Caco-2 (cell line): ENCODE data around the gene FEV. TPM values are rescaled to one million over a fixed set of nuclear protein-coding genes. Genes with fewer than 3 reads are reported as not detected.

Experiments used
- BruUV-seq: library from RNA; stranded (reverse); fragments of 400-500 nt; replicated peaks from 2 replicates; lab custom pipeline; 2021; lab: Mats Ljungman, UMichigan
- CTCF ChIA-PET: fragments of 300-600 bp; sonication (Branson Sonifier 250); formaldehyde crosslinking; loops from one replicate; lab custom pipeline; 2022; ENCODE audit warnings: antibody characterized with exemption; lab: Charles Lee
- POLR2A ChIA-PET: fragments of 300-600 bp; sonication (Branson Sonifier 250); formaldehyde crosslinking; loops from one replicate; lab custom pipeline; 2022; ENCODE audit warnings: antibody characterized with exemption; lab: Charles Lee
- DNase-seq, 2 experiments: peaks; one replicate each; pipeline versions ENCODE4 v3.0.0 to v3.0.0-alpha.2; 2020 to 2022
- H3K27me3 ChIP-seq: replicated peaks from 2 replicates; pipeline ENCODE4 v1.6.0; 2011; ENCODE audit warnings: low read length; ENCODE audit not compliant: control insufficient read depth, insufficient read depth
- H3K36me3 ChIP-seq: 2 replicates; pipeline ENCODE4 v1.5.1; 2011; ENCODE audit warnings: low read length; ENCODE audit not compliant: control insufficient read depth, insufficient read depth
- H3K4me1 ChIP-seq: fragments of 250-450 bp; sonication (Bioruptor Pico); 2 replicates; pipeline ENCODE4 v1.5.1; 2020; ENCODE audit warnings: mild to moderate bottlenecking
- H3K4me3 ChIP-seq: 2 replicates; pipeline ENCODE4 v1.5.1; 2011; ENCODE audit warnings: low read depth, mild to moderate bottlenecking, control low read depth, low read length
- H3K9me3 ChIP-seq: fragments of 250-450 bp; sonication (Bioruptor Pico); 2 replicates; pipeline ENCODE4 v1.5.1; 2020; ENCODE audit warnings: mild to moderate bottlenecking, moderate library complexity
- H3K27ac Mint-ChIP-seq: one replicate; pipeline ENCODE4 v1.8.0; 2022; ENCODE audit warnings: mixed read lengths; ENCODE audit not compliant: unreplicated experiment
- H3K27me3 Mint-ChIP-seq: one replicate; pipeline ENCODE4 v1.8.0; 2022; ENCODE audit warnings: mixed read lengths; ENCODE audit not compliant: insufficient read depth, unreplicated experiment
- H3K36me3 Mint-ChIP-seq: one replicate; pipeline ENCODE4 v1.8.0; 2022; ENCODE audit warnings: mild to moderate bottlenecking, mixed read lengths; ENCODE audit not compliant: insufficient read depth, unreplicated experiment
- H3K4me1 Mint-ChIP-seq: one replicate; pipeline ENCODE4 v1.8.0; 2022; ENCODE audit warnings: low read depth, mixed read lengths; ENCODE audit not compliant: unreplicated experiment
- H3K4me3 Mint-ChIP-seq: one replicate; pipeline ENCODE4 v1.8.0; 2022; ENCODE audit warnings: mild to moderate bottlenecking, moderate library complexity, mixed read lengths; ENCODE audit not compliant: unreplicated experiment
- H3K9me3 Mint-ChIP-seq: one replicate; pipeline ENCODE4 v1.8.0; 2022; ENCODE audit warnings: mixed read lengths; ENCODE audit not compliant: unreplicated experiment
- intact Hi-C: fragments of 100-400 bp; cut with micrococcal nuclease; formaldehyde crosslinking; loops from one replicate; pipeline ENCODE4 v1.10.0; 2022; ENCODE audit not compliant: unreplicated experiment
- total RNA-seq: library from RNA; stranded (reverse); gene quantifications from 2 replicates; pipeline ENCODE4 v1.2.3, GENCODE V29; 2022
- TF ChIP-seq, protein P1 (sequence below), 2 experiments: fragments of 200-600 bp in 1 of 2; IDR thresholded peaks; 1 replicate in 1 of 2; 2 replicates in 1 of 2; pipeline versions ENCODE4 v1.5.1 to v1.8.0; 2011 to 2022; ENCODE audit warnings: antibody characterized with exemption in 1 of 2, control low read depth in 1 of 2, inconsistent platforms in 1 of 2, low read depth in 1 of 2, low read length in 1 of 2, mild to moderate bottlenecking in 1 of 2, moderate library complexity in 1 of 2; ENCODE audit not compliant: insufficient read depth in 1 of 2, severe bottlenecking in 1 of 2, unreplicated experiment in 1 of 2

FEV gene
- total RNA-seq, 1 experiment from 2014 or later, result not detected

DNA sequence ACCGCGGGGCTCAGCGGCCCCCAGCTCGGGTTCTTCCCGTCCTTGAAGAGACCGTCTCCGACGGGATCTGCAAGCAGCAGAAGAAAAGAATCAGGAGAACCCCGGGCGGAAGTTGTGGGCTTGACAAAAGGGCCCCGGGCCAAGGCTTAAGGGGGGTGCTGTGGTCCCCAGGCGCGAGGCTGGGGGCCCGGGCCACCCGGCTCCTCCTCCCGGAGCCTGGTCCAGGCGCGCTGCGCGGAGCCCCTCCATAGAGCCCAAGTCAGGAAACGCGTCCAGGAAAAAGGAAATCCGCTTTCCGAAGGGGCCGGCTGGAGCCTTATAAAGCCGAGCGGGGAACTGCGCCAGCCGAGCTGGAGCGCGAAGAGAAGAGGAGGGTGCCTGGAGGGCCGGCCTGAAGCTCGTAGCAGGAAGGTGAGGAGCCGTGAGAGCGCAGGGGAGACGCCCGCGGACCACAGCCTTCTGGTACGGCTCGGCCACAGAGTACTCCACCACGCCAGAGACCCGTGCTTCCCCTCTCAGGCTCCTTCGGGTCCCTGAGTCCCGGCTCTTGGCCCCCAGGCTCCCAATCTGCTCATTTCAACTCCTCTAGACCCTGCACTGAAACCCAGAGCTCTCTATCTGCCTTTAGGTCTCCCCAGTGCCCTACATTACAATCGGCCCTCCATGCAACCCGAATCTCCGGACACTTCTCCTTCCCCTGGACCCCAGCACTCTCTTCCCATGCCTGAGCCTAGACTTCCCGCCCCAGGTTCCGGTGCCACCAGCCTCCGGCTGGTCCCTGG lies 554 bp downstream of the FEV start:
- H3K4me3 ChIP-seq, result no peak overlapping the region

GRCh38 chr2:218983934-218984238 lies 1.1 kb downstream of the FEV start:
- H3K9me3 Mint-ChIP-seq, result no peaks in the 10 kb centered on the region
- peaks cover 6% of the 10 kb centered on the region for H3K4me1 Mint-ChIP-seq
- Histone ChIP-seq H3K9me3 (no peaks in the 10 kb centered on the region), H3K27me3 (peaks cover 11% of the 10 kb centered on the region), H3K4me1 (peaks cover 14% of the 10 kb centered on the region), H3K4me3 (no peak overlapping the region), H3K36me3 (no peaks in the 10 kb centered on the region)
- no peak for DNase-seq
- no TSS peak for BruUV-seq
- H3K36me3 Mint-ChIP-seq, result no peaks in the 10 kb centered on the region
- intact Hi-C loops, result loop anchor here (5.0 kb wide), 1 partner anchor 43 kb away; no protein-coding TSS in a partner anchor
- TF ChIP-seq, protein P1, sequence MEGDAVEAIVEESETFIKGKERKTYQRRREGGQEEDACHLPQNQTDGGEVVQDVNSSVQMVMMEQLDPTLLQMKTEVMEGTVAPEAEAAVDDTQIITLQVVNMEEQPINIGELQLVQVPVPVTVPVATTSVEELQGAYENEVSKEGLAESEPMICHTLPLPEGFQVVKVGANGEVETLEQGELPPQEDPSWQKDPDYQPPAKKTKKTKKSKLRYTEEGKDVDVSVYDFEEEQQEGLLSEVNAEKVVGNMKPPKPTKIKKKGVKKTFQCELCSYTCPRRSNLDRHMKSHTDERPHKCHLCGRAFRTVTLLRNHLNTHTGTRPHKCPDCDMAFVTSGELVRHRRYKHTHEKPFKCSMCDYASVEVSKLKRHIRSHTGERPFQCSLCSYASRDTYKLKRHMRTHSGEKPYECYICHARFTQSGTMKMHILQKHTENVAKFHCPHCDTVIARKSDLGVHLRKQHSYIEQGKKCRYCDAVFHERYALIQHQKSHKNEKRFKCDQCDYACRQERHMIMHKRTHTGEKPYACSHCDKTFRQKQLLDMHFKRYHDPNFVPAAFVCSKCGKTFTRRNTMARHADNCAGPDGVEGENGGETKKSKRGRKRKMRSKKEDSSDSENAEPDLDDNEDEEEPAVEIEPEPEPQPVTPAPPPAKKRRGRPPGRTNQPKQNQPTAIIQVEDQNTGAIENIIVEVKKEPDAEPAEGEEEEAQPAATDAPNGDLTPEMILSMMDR (IDR thresholded peaks at IDR 0.05; ENCODE audit: insufficient read depth in 1 of 2, low read depth in 1 of 2, low read length in 1 of 2, severe bottlenecking in 1 of 2, unreplicated experiment in 1 of 2), result no peak
- H3K27ac Mint-ChIP-seq, result no peak overlapping the region
- ChIA-PET POLR2A (no interaction called here), CTCF (interaction anchor here (0.9 kb wide), 2 partner anchors 24 to 136 kb away, joined by 3 to 5 read pairs; no protein-coding TSS in a partner anchor)
- H3K27me3 Mint-ChIP-seq, result peaks cover 38% of the 10 kb centered on the region
- H3K4me3 Mint-ChIP-seq, result no peak overlapping the region

More for the DNA sequence above, 554 bp downstream of the FEV start:
- TF ChIP-seq, protein P1 (IDR thresholded peaks at IDR 0.05; ENCODE audit: insufficient read depth in 1 of 2, low read depth in 1 of 2, low read length in 1 of 2, severe bottlenecking in 1 of 2, unreplicated experiment in 1 of 2), result no peak
- ChIA-PET CTCF (interaction anchor here (0.9 to 1.0 kb wide), 2 partner anchors 17 to 24 kb away, joined by 3 to 5 read pairs; no protein-coding TSS in a partner anchor), POLR2A (no interaction called here)
- no peak for DNase-seq
- Mint-ChIP-seq H3K4me3 (no peak overlapping the region), H3K9me3 (no peaks in the 10 kb centered on the region), H3K27ac (no peak overlapping the region), H3K4me1 (peaks cover 6% of the 10 kb centered on the region), H3K27me3 (peaks cover 44% of the 10 kb centered on the region), H3K36me3 (no peaks in the 10 kb centered on the region)
- Histone ChIP-seq H3K27me3 (peaks cover 11% of the 10 kb centered on the region), H3K36me3 (no peaks in the 10 kb centered on the region), H3K4me1 (peaks cover 14% of the 10 kb centered on the region), H3K9me3 (no peaks in the 10 kb centered on the region)
- no TSS peak for BruUV-seq
- intact Hi-C loops, result loop anchor here (5.0 kb wide), 1 partner anchor 43 kb away; no protein-coding TSS in a partner anchor

DNA sequence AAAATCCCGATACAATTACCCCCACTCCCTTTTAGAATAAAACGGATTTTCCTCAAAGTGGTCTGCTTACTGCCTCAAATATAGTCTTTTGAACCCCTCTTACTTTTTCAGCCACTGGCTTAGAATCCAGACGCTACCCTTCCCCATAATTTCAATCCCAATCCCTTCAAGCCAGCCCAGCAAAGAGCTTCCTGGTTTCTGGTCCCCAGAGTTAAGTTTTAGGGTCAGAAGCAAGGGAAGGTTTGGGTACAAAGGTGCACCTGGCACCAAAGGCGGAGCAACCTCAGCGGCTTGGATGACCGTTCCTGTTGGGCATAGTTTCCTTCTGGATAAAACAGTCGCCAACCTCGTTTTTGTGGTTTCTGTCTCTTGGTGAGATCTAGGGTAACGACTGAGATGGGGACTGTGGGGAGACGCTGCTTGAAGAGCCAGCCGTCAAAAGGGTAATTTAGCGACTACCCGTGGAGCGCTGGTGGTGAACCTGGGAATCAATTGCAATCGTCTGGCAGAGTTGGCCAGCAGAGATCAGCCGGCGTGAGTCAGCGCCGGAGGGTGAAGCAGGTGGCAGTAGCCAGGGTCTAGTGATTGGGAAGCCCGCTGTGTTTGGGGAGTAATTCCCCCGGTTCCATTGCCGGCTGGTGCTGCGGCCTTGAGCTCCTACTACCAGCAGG lies 1.6 kb downstream of the FEV start:
- Mint-ChIP-seq H3K4me1 (peaks cover 6% of the 10 kb centered on the region), H3K27ac (no peak overlapping the region), H3K4me3 (no peak overlapping the region), H3K36me3 (no peaks in the 10 kb centered on the region), H3K27me3 (peaks cover 36% of the 10 kb centered on the region), H3K9me3 (no peaks in the 10 kb centered on the region)
- peaks cover 11% of the 10 kb centered on the region for H3K27me3 ChIP-seq
- no peaks in the 10 kb centered on the region for H3K36me3 ChIP-seq
- ChIA-PET POLR2A (no interaction called here), CTCF (interaction anchor here (0.9 kb wide), 2 partner anchors 25 to 136 kb away, joined by 3 to 5 read pairs; no protein-coding TSS in a partner anchor)
- BruUV-seq, result no TSS peak
- DNase-seq, result peak in 1 of 2 experiments; percentile 28
- H3K9me3 ChIP-seq, result no peaks in the 10 kb centered on the region
- peaks cover 14% of the 10 kb centered on the region for H3K4me1 ChIP-seq
- TF ChIP-seq, protein P1 (IDR thresholded peaks at IDR 0.05; ENCODE audit: insufficient read depth in 1 of 2, low read depth in 1 of 2, low read length in 1 of 2, severe bottlenecking in 1 of 2, unreplicated experiment in 1 of 2), result no peak
- intact Hi-C loops, result loop anchor here (5.0 kb wide), 1 partner anchor 44 kb away; no protein-coding TSS in a partner anchor
- H3K4me3 ChIP-seq, result no peak overlapping the region
